HepG2 (cell line): Measurements from ENCODE around the gene NACAD. TPM values are rescaled to one million over a fixed set of nuclear protein-coding genes. Genes with fewer than 3 reads are reported as not detected.

Source experiments
- ATAC-seq: fragments of 200-7000 bp; cut with Tn5 transposase; 3 replicates; pipeline ENCODE4 v1.9.1; 2020; ENCODE audit warnings: mild to moderate bottlenecking, moderate library complexity
- BruUV-seq: library from RNA; stranded (reverse); fragments of 400-500 nt; replicated peaks from 2 replicates; lab custom pipeline; 2021; lab: Mats Ljungman, UMichigan
- CTCF ChIA-PET: fragments of 300-600 bp; formaldehyde crosslinking; extraction: SDS; loops from one replicate; lab custom pipeline; 2021; ENCODE audit warnings: low total read pairs, inconsistent platforms, low intra/inter-chr PET ratio; lab: Yijun Ruan, JAX
- POLR2A ChIA-PET: fragments of 350-600 bp; sonication (Branson Sonifier 250); formaldehyde crosslinking; loops from one replicate; lab custom pipeline; 2020; ENCODE audit warnings: antibody characterized with exemption, inconsistent platforms; lab: Yijun Ruan, JAX
- DNase-seq: peaks from one replicate; pipeline ENCODE4 v3.0.0-alpha.2; 2015; ENCODE audit warnings: low spot score
- FAIRE-seq: peaks from 3 replicates; lab custom pipeline; 2011; peaks lifted over from hg19 to GRCh38; lab: Jason Lieb, UNC
- H2AFZ ChIP-seq: one replicate; pipeline ENCODE4 v1.6.1; 2011; ENCODE audit warnings: low read length, inconsistent platforms
- H3K27ac ChIP-seq: fragments of 300-600 bp; 3 replicates; pipeline ENCODE4 v1.8.0; 2011; ENCODE audit warnings: mixed run types, mild to moderate bottlenecking, mixed read lengths, low read length, inconsistent platforms; ENCODE audit not compliant: insufficient read depth; ENCODE audit errors: extremely low read length
- H3K27me3 ChIP-seq, 2 experiments: fragments of 200-600 bp in 1 of 2; 2 replicates in 1 of 2; 3 replicates in 1 of 2; pipeline versions ENCODE4 v1.6.0 to v1.8.0; 2011; ENCODE audit warnings: low read length in 2 of 2, mild to moderate bottlenecking in 2 of 2, moderate library complexity in 2 of 2, inconsistent platforms in 1 of 2; ENCODE audit not compliant: insufficient read depth in 2 of 2, control insufficient read depth in 1 of 2
- H3K36me3 ChIP-seq, 2 experiments: fragments of 200-600 bp in 1 of 2; replicated peaks in 1 of 2; 2 replicates in 1 of 2; 3 replicates in 1 of 2; pipeline versions ENCODE4 v1.5.1 to v1.8.0; 2011; ENCODE audit warnings: low read length in 2 of 2, inconsistent platforms in 1 of 2; ENCODE audit not compliant: insufficient read depth in 2 of 2, control insufficient read depth in 1 of 2
- H3K4me1 ChIP-seq: 2 replicates; pipeline ENCODE4 v1.5.1; 2012; ENCODE audit warnings: low read length, inconsistent platforms; ENCODE audit not compliant: insufficient read depth
- H3K4me2 ChIP-seq: 2 replicates; pipeline ENCODE4 v1.6.0; 2011; ENCODE audit warnings: low read depth, low read length, inconsistent platforms
- H3K4me3 ChIP-seq, 3 experiments: fragments of 200-600 bp in 1 of 3; sonication (generic), shearing (Covaris generic) in 1 of 3; replicated peaks in 1 of 3; 2 replicates each; pipeline ENCODE4 v1.5.1; 2011 to 2016; ENCODE audit warnings: low read length in 3 of 3, inconsistent platforms in 2 of 3, low read depth in 2 of 3, mild to moderate bottlenecking in 2 of 3, control low read depth in 1 of 3, mixed read lengths in 1 of 3; ENCODE audit not compliant: insufficient read depth in 1 of 3
- H3K79me2 ChIP-seq: one replicate; pipeline ENCODE4 v1.6.1; 2011; ENCODE audit warnings: low read length, inconsistent platforms; ENCODE audit not compliant: insufficient read depth
- H3K9ac ChIP-seq: 2 replicates; pipeline ENCODE4 v1.6.0; 2011; ENCODE audit warnings: mild to moderate bottlenecking, low read depth, low read length, inconsistent platforms; ENCODE audit not compliant: insufficient read depth
- H3K9me3 ChIP-seq: 2 replicates; pipeline ENCODE4 v1.5.1; 2012; ENCODE audit warnings: mild to moderate bottlenecking, low read length
- H4K20me1 ChIP-seq: 2 replicates; pipeline ENCODE4 v1.6.0; 2011; ENCODE audit warnings: inconsistent platforms, mild to moderate bottlenecking, low read length, moderate library complexity; ENCODE audit not compliant: insufficient read depth
- ATM ChIP-seq: fragments of 450-650 bp; IDR thresholded peaks from 2 replicates; pipeline ENCODE4 v1.7.1; 2017; ENCODE audit warnings: mild to moderate bottlenecking, borderline replicate concordance
- GTF2F1 ChIP-seq: fragments of 150-350 bp; IDR thresholded peaks from 2 replicates; pipeline ENCODE4 v1.6.1; 2014; ENCODE audit warnings: low read length
- GTF3A ChIP-seq: sonication (generic); formaldehyde crosslinking; conservative IDR thresholded peaks from 2 replicates; pipeline ENCODE4 v1.4.0; 2020; ENCODE audit warnings: mild to moderate bottlenecking, missing genetic modification reagents
- HMGXB3 ChIP-seq: sonication (generic); formaldehyde crosslinking; IDR thresholded peaks from 2 replicates; pipeline ENCODE4 v1.4.0; 2020; ENCODE audit warnings: missing genetic modification reagents, borderline replicate concordance
- HOMEZ ChIP-seq: IDR thresholded peaks from 2 replicates; pipeline ENCODE4 v1.6.1; 2016; ENCODE audit warnings: low read depth
- ISX ChIP-seq: sonication (generic); formaldehyde crosslinking; conservative IDR thresholded peaks from 2 replicates; pipeline ENCODE4 v1.5.0; 2020; ENCODE audit warnings: missing genetic modification reagents
- KDM3A ChIP-seq: IDR thresholded peaks from 2 replicates; pipeline ENCODE4 v1.6.1; 2018; ENCODE audit warnings: low read depth, missing compliant biosample characterization
- KDM5A ChIP-seq: fragments of 200-600 bp; sonication (generic); IDR thresholded peaks from 2 replicates; pipeline ENCODE4 v1.7.0; 2018; ENCODE audit warnings: antibody characterized with exemption, mild to moderate bottlenecking, low read length, borderline replicate concordance
- MIER2 ChIP-seq: IDR thresholded peaks from 2 replicates; pipeline ENCODE4 v1.6.1; 2016; ENCODE audit warnings: missing biosample characterization, missing genetic modification reagents
- MXD4 ChIP-seq: IDR thresholded peaks from 2 replicates; pipeline ENCODE4 v1.6.1; 2016; ENCODE audit warnings: mild to moderate bottlenecking, missing biosample characterization, missing genetic modification reagents
- PTBP1 ChIP-seq: fragments of 200-400 bp; formaldehyde crosslinking; IDR thresholded peaks from 2 replicates; pipeline ENCODE4 v1.6.1; 2018; ENCODE audit warnings: low read length, low read depth; ENCODE audit not compliant: poor library complexity, severe bottlenecking
- RELA ChIP-seq: sonication (generic); formaldehyde crosslinking; IDR thresholded peaks from 2 replicates; pipeline ENCODE4 v1.4.0; 2020; ENCODE audit warnings: missing genetic modification reagents
- SMARCC2 ChIP-seq: fragments of 450-650 bp; IDR thresholded peaks from 2 replicates; pipeline ENCODE4 v1.6.1; 2017; ENCODE audit warnings: antibody characterized with exemption, mild to moderate bottlenecking
- SMYD3 ChIP-seq: sonication (generic); formaldehyde crosslinking; IDR thresholded peaks from 2 replicates; pipeline ENCODE4 v1.8.1; 2023; ENCODE audit warnings: mild to moderate bottlenecking, missing genetic modification reagents
- SP1 ChIP-seq, 2 experiments: fragments of 450-650 bp in 1 of 2; sonication (generic) in 1 of 2; formaldehyde crosslinking in 1 of 2; IDR thresholded peaks; 2 replicates each; pipeline versions ENCODE4 v1.4.0 to v1.6.1; 2016 to 2020; ENCODE audit warnings: missing genetic modification reagents in 1 of 2
- TBX2 ChIP-seq: sonication (generic); formaldehyde crosslinking; IDR thresholded peaks from 2 replicates; pipeline ENCODE4 v1.5.0; 2020; ENCODE audit warnings: missing genetic modification reagents, mild to moderate bottlenecking, borderline replicate concordance
- ZBTB3 ChIP-seq: sonication (generic); formaldehyde crosslinking; IDR thresholded peaks from 2 replicates; pipeline ENCODE4 v1.4.0; 2020; ENCODE audit warnings: low read depth, mild to moderate bottlenecking, moderate library complexity, missing genetic modification reagents, borderline replicate concordance
- ZBTB7B ChIP-seq: sonication (generic); formaldehyde crosslinking; IDR thresholded peaks from 2 replicates; pipeline ENCODE4 v1.4.0; 2020; ENCODE audit warnings: missing genetic modification reagents
- ZNF263 ChIP-seq: sonication (generic); formaldehyde crosslinking; IDR thresholded peaks from 2 replicates; pipeline ENCODE4 v1.4.0; 2020; ENCODE audit warnings: missing genetic modification reagents
- ZNF333 ChIP-seq: sonication (generic); formaldehyde crosslinking; IDR thresholded peaks from 2 replicates; pipeline ENCODE4 v1.4.0; 2020; ENCODE audit warnings: mild to moderate bottlenecking, missing genetic modification reagents, borderline replicate concordance
- WGBS: methylation state at CpG from one replicate; pipeline ENCODE4 v1.1.6; 2017; ENCODE audit warnings: low lambda C conversion rate; 5-methylcytosine and 5-hydroxymethylcytosine counted together
- in situ Hi-C: cut with HindIII; loops from 2 replicates; pipeline ENCODE4 v1.10.0; 2017; ENCODE audit warnings: low pct_unique_long_range_greater_than_20kb; ENCODE audit not compliant: extremely low pct_ligation_motif_present
- intact Hi-C: fragments of 100-400 bp; cut with micrococcal nuclease; formaldehyde crosslinking; loops from one replicate; pipeline ENCODE4 v1.10.0; 2022; ENCODE audit not compliant: unreplicated experiment
- polyA plus RNA-seq, 8 experiments: library from polyadenylated mRNA; depleted of rRNA in 3 of 8; stranded (reverse) in 7 of 8; unstranded in 1 of 8; fragments of >200 nt; fragmentation: Illumina TruSeq in 4 of 8; extraction: Trizol in 4 of 8; gene quantifications; 2 replicates each; pipeline versions ENCODE4 v1.2.1 to v1.2.3, GENCODE V29; 2011 to 2016; ENCODE audit warnings: low read depth in 4 of 8, missing spikeins in 1 of 8, mixed read lengths in 1 of 8; ENCODE audit not compliant: insufficient read depth in 1 of 8
- total RNA-seq, 5 experiments: library from RNA; depleted of rRNA; stranded (reverse); fragments of >200 nt; fragmentation: Illumina TruSeq; extraction: Trizol; gene quantifications; 2 replicates each; pipeline ENCODE4 v1.2.3, GENCODE V29; 2016; ENCODE audit warnings: low read depth in 1 of 5

Gene NACAD
- total and polyA plus RNA-seq, 2 of the 13 experiments (the other 11 are each of a cell fraction or from before 2014, with no cell fraction given) = 0.04 TPM; not detected in 1

GRCh38 chr7:45033931-45034290 is 54.9 kb downstream of the NACAD start (continued):
- TF ChIP-seq HMGXB3 (CRISPR knock-in tag) = no peak
- no peak for TF ChIP-seq ATM
- no peak for TF ChIP-seq MXD4 (CRISPR knock-in tag)
- TF ChIP-seq PTBP1 = no peak
- no peak for TF ChIP-seq RELA (CRISPR knock-in tag)

- no peak overlapping the region for H3K4me3 ChIP-seq
- no peaks in the 10 kb centered on the region for H3K9me3 ChIP-seq
- H3K27ac ChIP-seq = peak overlapping the region; percentile 11
- H3K4me1 ChIP-seq = peaks cover 69% of the 10 kb centered on the region
- no peak overlapping the region for H3K9ac ChIP-seq
- no peak overlapping the region for H3K4me2 ChIP-seq
- WGBS = 100% methylated on average over 1 of the region's 1 CpG
- intact Hi-C loops = no loop called here
- H2AFZ ChIP-seq = no peak overlapping the region
- peaks cover 15% of the 10 kb centered on the region for H3K79me2 ChIP-seq
- no peak for DNase-seq
- no peak for ATAC-seq
- H4K20me1 ChIP-seq = no peaks in the 10 kb centered on the region
- CTCF ChIA-PET = no interaction called here
- BruUV-seq = no TSS peak
- H3K27me3 ChIP-seq = no peaks in the 10 kb centered on the region
- H3K36me3 ChIP-seq = no peaks in the 10 kb centered on the region
- no peak for FAIRE-seq
- POLR2A ChIA-PET = no interaction called here
- in situ Hi-C loops = no loop called here
- TF ChIP-seq GTF2F1 (no peak), KDM3A (no peak), ZBTB7B (CRISPR knock-in tag) (no peak), GTF3A (CRISPR knock-in tag) (no peak), ZNF333 (CRISPR knock-in tag) (no peak), ZBTB3 (CRISPR knock-in tag) (no peak), TBX2 (CRISPR knock-in tag) (no peak), ISX (CRISPR knock-in tag) (no peak), SMYD3 (CRISPR knock-in tag) (no peak), ZNF263 (CRISPR knock-in tag) (no peak), SP1 (IDR thresholded peaks at IDR 0.05) (no peak), SP1 (CRISPR knock-in tag; IDR thresholded peaks at IDR 0.05) (no peak), KDM5A (no peak), HOMEZ (CRISPR knock-in tag) (no peak), MIER2 (CRISPR knock-in tag) (no peak), SMARCC2 (no peak)
Measured at GRCh38 chr7:45033261-45033930, 55.4 kb downstream of the NACAD start.
